NCI-H1048 (cell line): ENCODE results near the gene EGFR.

Source experiments
- DNase-seq: peaks from one replicate; lab custom pipeline; 2025; lab: John Stamatoyannopoulos, UW

EGFR gene

DNA sequence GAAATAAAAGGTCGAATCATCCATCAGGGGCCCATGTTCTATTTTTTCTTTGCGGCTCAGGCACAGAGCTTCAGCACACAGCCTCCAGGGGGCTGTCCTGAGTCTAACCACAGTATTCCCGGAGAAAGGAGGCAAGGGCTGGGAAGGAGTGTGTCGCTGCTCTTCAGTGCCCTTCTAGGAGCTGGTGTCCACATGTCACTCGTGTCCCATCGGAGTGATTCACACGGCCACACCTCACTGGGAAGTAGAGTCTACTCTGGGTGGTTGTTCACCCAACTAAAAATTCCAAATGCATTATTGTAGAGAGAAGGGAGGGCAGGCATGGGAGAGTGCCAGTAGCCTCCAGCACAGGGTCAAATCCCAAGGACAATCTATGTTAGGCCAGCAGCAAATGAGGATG is 231.5 kb downstream of the EGFR start:
- DNase-seq, result no peak

- DNase-seq, result no peak
Measured at GRCh38 chr7:55251313-55251712, 232.5 kb downstream of the EGFR start.

DNA sequence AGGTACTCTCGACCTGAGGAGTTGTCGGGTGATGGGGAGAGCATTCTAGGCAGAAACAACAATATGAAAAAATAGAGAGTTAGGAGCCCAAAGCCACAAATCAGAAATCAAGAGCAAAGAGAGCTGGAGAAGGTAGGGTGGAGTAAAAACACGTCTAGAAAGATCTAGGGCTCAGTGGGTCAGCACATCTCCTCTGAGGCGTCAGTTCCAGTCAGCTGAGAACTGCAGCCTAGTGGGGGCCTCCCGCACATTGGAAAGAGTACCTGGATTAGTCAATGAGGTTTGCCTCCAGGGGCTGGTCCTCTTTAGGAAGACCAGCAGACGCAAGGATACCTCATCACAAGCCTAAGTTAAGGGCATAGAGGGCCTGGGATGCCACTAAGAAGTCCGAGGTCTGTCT is 233.1 kb downstream of the EGFR start:
- no peak for DNase-seq

- DNase-seq, result no peak
Measured at GRCh38 chr7:55252386-55252785, 233.6 kb downstream of the EGFR start.

- DNase-seq, result no peak
Measured at GRCh38 chr7:55253188-55253587, 234.4 kb downstream of the EGFR start.

DNA sequence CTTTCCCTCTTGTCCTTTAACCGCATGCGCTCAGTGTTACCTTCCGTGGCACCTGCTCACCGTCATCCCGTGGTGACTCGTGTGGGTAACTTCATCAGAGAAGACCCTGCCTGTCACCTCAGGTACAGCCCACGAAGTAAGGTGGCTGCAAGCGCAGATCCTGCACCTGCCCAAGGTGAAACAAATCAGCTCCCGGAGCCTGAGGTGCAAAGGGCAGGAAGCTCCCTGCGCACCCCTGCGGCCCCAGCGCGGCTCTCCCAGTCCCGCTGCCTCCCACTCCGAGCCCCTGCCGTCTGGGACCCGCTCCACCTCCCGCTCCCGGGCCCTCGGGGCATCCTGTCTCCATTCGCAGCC is 235.4 kb downstream of the EGFR start:
- DNase-seq, result no peak

DNA sequence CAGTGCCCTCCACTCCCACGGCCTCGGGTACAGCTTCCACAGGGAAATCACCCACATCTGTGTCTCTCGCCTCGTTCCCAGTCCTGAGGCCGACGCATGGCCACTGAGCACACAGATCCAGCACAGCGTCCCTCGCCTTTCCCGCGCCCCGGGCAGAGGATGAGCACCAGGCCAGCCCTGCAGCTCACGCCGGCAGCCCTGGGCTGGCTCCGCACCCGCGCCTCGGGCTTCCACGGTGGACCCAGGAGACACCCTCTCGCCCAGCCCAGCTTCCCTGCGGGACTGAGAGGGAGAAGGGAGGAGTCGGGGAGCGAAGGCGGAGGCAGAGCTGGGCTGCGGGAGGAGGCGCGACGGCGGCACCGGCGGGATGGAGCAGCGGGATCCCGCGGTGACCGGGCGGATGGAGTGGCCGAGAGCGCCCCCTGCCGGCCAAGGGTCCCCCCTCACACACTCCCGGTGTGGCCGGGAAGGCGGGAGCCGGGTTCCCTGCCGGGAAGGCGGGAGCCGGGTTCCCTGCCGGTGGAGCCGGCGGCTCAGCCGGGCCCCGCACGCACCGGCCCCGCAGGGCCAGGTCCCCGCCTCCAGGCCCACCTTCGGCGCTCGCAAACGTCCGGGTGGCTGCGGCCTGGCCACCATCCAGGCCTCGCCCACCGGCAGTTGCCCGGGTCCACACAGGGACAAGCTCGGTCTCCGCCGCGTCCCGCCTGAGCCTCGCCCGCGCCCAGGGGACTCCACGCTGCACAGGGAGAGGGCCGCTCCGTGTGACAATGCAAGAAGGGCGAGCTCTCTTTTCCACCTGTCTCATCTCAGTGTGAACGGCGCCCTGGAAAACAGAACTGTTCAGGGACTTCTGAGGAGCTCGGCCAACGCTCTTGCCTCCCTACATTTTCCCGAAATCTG is 236.0 kb downstream of the EGFR start:
- DNase-seq, result peak; percentile 70

DNA sequence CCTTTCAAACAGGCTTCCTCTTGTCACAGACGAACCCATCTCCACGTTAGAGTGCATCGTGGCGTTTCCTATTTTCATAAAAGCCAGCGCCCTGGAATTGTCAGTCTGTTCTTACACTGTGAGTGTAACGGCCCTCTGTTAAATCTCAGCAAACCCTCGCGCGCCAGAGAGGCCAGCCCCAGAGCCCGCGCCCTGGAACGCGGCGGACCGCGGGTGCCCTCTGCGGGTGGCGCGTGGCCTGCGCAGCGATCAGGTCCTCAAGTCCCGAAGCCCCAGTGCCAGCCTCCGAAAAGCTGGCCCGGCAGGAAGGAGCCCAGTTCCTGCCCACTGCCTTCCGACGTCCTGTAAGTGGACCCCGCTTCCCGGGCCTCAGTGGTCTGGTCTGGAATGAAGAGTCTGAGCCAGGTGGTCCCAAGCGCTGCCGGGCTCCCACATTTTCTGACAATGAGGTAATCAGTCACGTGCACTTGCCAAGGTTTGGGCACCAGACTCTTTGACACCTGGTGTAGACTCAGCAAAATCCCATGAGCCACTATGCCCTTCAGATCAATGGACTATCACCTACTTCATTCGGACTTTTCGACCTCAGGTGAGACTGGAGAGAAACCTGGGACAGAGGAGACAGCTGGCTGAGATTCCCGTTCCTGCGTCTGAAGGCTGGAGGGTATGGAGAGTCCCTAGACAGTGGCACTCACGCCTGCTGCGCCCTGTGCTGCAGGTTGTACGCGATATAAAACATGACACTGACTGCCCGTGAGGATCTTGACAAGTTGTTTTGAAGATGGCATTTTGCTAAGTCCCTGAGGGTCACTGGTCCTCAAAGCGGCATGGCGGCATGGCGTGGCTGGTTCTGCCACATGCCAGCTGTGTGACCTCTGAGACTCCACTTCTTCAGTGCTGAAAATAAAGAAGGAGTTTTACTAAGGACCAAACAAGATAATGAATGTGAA is 237.0 kb downstream of the EGFR start:
- DNase-seq, result peak; percentile 34

- no peak for DNase-seq
Measured at GRCh38 chr7:55258631-55259030, 239.8 kb downstream of the EGFR start.

DNA sequence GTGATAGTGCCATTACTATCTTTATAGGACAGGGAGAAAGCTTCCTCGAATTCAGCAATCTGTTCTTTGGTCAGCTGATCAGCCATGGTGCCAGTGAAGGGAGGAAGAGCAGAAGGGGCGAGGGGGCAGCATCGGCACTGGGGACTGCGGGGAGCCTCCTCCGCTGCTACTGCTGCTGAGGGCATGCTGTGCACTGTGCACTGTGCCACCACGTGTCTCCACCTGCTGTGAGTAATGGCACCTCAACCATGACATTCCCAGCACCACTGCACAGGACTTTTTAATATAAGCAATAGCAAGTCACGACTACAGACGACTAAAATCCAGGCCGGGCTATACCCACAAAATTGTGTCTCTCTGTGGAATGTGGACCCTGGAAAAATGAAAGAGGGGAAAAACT is 241.4 kb downstream of the EGFR start:
- DNase-seq, result no peak

DNA sequence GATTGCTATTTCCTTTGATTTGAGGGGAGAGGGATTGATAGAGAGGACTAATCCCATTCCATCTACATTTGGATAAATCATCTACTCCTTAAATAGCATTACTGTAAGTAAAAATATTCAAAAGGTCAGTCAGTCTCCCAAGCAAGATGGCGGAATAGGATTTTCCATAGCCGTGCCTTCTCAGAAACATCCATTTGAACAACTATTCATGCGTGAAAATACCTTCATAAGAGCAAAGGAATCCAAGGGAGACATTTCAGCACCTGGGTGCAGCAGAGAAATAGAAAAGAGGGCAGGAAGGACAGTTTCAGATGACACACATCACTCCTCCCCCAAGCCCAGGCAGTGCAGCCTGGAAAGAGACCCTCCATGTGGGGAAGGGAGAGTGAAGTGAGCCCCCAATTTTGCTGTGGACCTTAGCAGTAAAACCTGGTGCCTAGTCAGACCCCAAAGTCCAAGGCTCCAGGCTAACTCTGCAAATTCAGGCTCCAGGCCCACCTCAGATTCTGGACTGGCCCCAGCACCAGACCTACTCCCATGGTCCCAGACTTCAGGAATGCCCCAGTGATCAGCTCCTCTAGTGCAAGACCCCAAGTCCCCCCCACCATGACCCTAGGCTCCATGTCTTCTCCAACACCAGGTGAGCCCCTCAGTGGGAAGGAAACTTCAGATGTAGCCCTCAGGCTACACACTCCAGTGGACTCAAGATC is 242.0 kb downstream of the EGFR start:
- no peak for DNase-seq
